GM23338 (cell line): ENCODE measurements around the gene C17orf114.

Experiments
- CREB1 ChIP-seq: fragments of 250-450 bp; sonication (Bioruptor Pico); IDR thresholded peaks from 2 replicates; pipeline ENCODE4 v1.5.0; 2020; ENCODE audit warnings: low read depth, mild to moderate bottlenecking, moderate library complexity
- EZH2 ChIP-seq: fragments of 200-600 bp; sonication (generic); IDR thresholded peaks from one replicate; pipeline ENCODE4 v1.8.0; 2017; ENCODE audit warnings: antibody characterized with exemption, mild to moderate bottlenecking, low read depth; ENCODE audit not compliant: unreplicated experiment
- EZH2phosphoT487 ChIP-seq: fragments of 200-600 bp; sonication (generic); IDR thresholded peaks from one replicate; pipeline ENCODE4 v1.8.1; 2018; ENCODE audit warnings: antibody characterized with exemption; ENCODE audit not compliant: unreplicated experiment
- JUNB ChIP-seq: IDR thresholded peaks from one replicate; pipeline ENCODE4 v1.6.1; 2016; ENCODE audit warnings: antibody characterized with exemption; ENCODE audit not compliant: unreplicated experiment
- NANOG ChIP-seq: IDR thresholded peaks from 2 replicates; pipeline ENCODE4 v1.6.1; 2016; ENCODE audit warnings: antibody characterized with exemption, borderline replicate concordance
- POLR2AphosphoS5 ChIP-seq: IDR thresholded peaks from 2 replicates; pipeline ENCODE4 v1.6.1; 2016; ENCODE audit warnings: antibody characterized with exemption, low read depth
- REST ChIP-seq: IDR thresholded peaks from one replicate; pipeline ENCODE4 v1.6.1; 2018; ENCODE audit warnings: antibody characterized with exemption; ENCODE audit not compliant: unreplicated experiment
- STAT1 ChIP-seq: IDR thresholded peaks from one replicate; pipeline ENCODE4 v1.6.1; 2016; ENCODE audit warnings: antibody characterized with exemption; ENCODE audit not compliant: unreplicated experiment
- ZNF331 ChIP-seq: fragments of 250-450 bp; sonication (Bioruptor Pico); IDR thresholded peaks from 2 replicates; pipeline ENCODE4 v1.5.0; 2020; ENCODE audit warnings: low read depth, mild to moderate bottlenecking, moderate library complexity
- TF ChIP-seq, protein P1 (sequence below), 2 experiments: fragments of 200-600 bp in 1 of 2; sonication (generic) in 1 of 2; conservative IDR thresholded peaks; 2 replicates each; pipeline versions ENCODE4 v1.5.1 to v1.6.1; 2016 to 2017; ENCODE audit warnings: antibody characterized with exemption in 2 of 2, low read depth in 2 of 2, mild to moderate bottlenecking in 2 of 2, moderate library complexity in 1 of 2
- TF ChIP-seq, protein P2 (sequence below): fragments of 250-450 bp; sonication (Bioruptor Pico); IDR thresholded peaks from 2 replicates; pipeline ENCODE4 v1.5.0; 2020; ENCODE audit warnings: mild to moderate bottlenecking, moderate library complexity

GRCh38 chr17:4846635-4847390 lies 44.7 kb upstream of the C17orf114 start:
- no peak for TF ChIP-seq EZH2
- TF ChIP-seq, protein P1, sequence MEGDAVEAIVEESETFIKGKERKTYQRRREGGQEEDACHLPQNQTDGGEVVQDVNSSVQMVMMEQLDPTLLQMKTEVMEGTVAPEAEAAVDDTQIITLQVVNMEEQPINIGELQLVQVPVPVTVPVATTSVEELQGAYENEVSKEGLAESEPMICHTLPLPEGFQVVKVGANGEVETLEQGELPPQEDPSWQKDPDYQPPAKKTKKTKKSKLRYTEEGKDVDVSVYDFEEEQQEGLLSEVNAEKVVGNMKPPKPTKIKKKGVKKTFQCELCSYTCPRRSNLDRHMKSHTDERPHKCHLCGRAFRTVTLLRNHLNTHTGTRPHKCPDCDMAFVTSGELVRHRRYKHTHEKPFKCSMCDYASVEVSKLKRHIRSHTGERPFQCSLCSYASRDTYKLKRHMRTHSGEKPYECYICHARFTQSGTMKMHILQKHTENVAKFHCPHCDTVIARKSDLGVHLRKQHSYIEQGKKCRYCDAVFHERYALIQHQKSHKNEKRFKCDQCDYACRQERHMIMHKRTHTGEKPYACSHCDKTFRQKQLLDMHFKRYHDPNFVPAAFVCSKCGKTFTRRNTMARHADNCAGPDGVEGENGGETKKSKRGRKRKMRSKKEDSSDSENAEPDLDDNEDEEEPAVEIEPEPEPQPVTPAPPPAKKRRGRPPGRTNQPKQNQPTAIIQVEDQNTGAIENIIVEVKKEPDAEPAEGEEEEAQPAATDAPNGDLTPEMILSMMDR (conservative IDR thresholded peaks at IDR 0.05; ENCODE audit: low read depth in 2 of 2) = no peak
- no peak for TF ChIP-seq REST
- no peak for TF ChIP-seq JUNB
- TF ChIP-seq POLR2AphosphoS5 = no peak
- no peak for TF ChIP-seq EZH2phosphoT487
- no peak for TF ChIP-seq STAT1
- TF ChIP-seq CREB1 (CRISPR knock-in tag) = no peak
- TF ChIP-seq ZNF331 (CRISPR knock-in tag) = no peak
- TF ChIP-seq NANOG = no peak
- TF ChIP-seq, protein P2, sequence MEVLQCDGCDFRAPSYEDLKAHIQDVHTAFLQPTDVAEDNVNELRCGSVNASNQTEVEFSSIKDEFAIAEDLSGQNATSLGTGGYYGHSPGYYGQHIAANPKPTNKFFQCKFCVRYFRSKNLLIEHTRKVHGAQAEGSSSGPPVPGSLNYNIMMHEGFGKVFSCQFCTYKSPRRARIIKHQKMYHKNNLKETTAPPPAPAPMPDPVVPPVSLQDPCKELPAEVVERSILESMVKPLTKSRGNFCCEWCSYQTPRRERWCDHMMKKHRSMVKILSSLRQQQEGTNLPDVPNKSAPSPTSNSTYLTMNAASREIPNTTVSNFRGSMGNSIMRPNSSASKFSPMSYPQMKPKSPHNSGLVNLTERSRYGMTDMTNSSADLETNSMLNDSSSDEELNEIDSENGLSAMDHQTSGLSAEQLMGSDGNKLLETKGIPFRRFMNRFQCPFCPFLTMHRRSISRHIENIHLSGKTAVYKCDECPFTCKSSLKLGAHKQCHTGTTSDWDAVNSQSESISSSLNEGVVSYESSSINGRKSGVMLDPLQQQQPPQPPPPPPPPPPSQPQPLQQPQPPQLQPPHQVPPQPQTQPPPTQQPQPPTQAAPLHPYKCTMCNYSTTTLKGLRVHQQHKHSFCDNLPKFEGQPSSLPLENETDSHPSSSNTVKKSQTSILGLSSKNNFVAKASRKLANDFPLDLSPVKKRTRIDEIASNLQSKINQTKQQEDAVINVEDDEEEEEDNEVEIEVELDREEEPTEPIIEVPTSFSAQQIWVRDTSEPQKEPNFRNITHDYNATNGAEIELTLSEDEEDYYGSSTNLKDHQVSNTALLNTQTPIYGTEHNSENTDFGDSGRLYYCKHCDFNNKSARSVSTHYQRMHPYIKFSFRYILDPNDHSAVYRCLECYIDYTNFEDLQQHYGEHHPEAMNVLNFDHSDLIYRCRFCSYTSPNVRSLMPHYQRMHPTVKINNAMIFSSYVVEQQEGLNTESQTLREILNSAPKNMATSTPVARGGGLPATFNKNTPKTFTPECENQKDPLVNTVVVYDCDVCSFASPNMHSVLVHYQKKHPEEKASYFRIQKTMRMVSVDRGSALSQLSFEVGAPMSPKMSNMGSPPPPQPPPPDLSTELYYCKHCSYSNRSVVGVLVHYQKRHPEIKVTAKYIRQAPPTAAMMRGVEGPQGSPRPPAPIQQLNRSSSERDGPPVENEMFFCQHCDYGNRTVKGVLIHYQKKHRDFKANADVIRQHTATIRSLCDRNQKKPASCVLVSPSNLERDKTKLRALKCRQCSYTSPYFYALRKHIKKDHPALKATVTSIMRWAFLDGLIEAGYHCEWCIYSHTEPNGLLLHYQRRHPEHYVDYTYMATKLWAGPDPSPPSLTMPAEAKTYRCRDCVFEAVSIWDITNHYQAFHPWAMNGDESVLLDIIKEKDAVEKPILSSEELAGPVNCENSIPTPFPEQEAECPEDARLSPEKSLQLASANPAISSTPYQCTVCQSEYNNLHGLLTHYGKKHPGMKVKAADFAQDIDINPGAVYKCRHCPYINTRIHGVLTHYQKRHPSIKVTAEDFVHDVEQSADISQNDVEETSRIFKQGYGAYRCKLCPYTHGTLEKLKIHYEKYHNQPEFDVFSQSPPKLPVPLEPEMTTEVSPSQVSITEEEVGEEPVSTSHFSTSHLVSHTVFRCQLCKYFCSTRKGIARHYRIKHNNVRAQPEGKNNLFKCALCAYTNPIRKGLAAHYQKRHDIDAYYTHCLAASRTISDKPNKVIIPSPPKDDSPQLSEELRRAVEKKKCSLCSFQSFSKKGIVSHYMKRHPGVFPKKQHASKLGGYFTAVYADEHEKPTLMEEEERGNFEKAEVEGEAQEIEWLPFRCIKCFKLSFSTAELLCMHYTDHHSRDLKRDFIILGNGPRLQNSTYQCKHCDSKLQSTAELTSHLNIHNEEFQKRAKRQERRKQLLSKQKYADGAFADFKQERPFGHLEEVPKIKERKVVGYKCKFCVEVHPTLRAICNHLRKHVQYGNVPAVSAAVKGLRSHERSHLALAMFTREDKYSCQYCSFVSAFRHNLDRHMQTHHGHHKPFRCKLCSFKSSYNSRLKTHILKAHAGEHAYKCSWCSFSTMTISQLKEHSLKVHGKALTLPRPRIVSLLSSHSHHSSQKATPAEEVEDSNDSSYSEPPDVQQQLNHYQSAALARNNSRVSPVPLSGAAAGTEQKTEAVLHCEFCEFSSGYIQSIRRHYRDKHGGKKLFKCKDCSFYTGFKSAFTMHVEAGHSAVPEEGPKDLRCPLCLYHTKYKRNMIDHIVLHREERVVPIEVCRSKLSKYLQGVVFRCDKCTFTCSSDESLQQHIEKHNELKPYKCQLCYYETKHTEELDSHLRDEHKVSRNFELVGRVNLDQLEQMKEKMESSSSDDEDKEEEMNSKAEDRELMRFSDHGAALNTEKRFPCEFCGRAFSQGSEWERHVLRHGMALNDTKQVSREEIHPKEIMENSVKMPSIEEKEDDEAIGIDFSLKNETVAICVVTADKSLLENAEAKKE = no peak
